ENCODE results near the gene ATP2C2.

The ATP2C2 gene

DNA sequence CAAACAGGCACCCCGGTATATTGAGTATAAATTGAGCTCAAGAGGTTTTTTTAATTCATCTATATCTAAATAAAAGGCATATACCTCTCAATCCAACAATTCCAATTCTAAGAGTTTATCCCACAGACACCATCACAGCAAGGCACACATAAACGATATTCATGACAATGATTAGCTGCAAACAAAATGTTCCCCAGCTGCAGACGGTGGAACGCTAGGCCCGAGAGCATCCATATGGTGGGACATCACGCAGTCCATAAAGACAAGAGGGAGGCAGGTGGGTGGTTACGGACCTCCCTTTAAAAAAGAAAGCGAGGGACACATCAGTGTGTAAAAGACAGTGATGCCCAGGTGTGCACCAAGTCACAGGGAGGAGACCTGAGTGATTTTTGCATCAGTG is 108.1 kb downstream of the ATP2C2 start:
- TF ChIP-seq CSDC2 (CRISPR knock-in tag; IDR thresholded peaks at IDR 0.05): no peak
- no peak for TF ChIP-seq ZNF565 (CRISPR knock-in tag; conservative IDR thresholded peaks at IDR 0.05; ENCODE audit: low read depth)
- TF ChIP-seq PPARA (CRISPR knock-in tag; IDR thresholded peaks at IDR 0.05; ENCODE audit: borderline replicate concordance): no peak
- no peak for TF ChIP-seq ZNF8 (CRISPR knock-in tag; IDR thresholded peaks at IDR 0.05)
- TF ChIP-seq SNAI2 (CRISPR knock-in tag; IDR thresholded peaks at IDR 0.05): no peak
- no peak for TF ChIP-seq ZFP30 (CRISPR knock-in tag; IDR thresholded peaks at IDR 0.05)
- no peak for TF ChIP-seq POU6F1 (CRISPR knock-in tag; IDR thresholded peaks at IDR 0.05; ENCODE audit: borderline replicate concordance, low read depth)
- no peak for TF ChIP-seq RARB (CRISPR knock-in tag; IDR thresholded peaks at IDR 0.05)
- TF ChIP-seq OSR1 (CRISPR knock-in tag; IDR thresholded peaks at IDR 0.05): no peak
- TF ChIP-seq CSRNP3 (CRISPR knock-in tag; IDR thresholded peaks at IDR 0.05): no peak
- TF ChIP-seq ZFP3 (CRISPR knock-in tag; IDR thresholded peaks at IDR 0.05): no peak
- no peak for ATAC-seq

DNA sequence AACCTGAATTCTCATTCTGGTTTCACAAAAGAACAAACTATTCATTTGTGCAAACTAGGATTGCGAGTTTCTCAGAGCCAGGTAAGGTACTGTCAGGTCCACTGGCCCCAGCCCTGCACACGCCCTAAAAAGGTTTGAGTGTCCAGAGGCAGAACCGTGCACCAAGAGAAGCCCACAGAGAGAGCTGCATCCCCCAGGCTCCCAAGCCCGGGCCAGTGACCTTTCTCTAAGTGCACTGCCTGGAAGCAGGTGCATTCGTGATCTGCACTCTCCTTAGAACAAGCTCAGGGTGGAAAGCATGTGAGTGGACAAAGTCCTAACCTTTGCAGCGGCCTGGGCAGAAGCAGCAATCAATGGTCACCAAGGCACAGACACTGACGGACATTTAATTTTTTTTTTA is 109.3 kb downstream of the ATP2C2 start:
- ATAC-seq: no peak
- no peak for TF ChIP-seq OSR1 (CRISPR knock-in tag; IDR thresholded peaks at IDR 0.05)
- no peak for TF ChIP-seq ARNTL (CRISPR knock-in tag; IDR thresholded peaks at IDR 0.05; ENCODE audit: borderline replicate concordance, low read depth)
- no peak for TF ChIP-seq CSDC2 (CRISPR knock-in tag; IDR thresholded peaks at IDR 0.05)
- no peak for TF ChIP-seq TSHZ2 (CRISPR knock-in tag; IDR thresholded peaks at IDR 0.05)
- no peak for TF ChIP-seq RARB (CRISPR knock-in tag; IDR thresholded peaks at IDR 0.05)
- no peak for TF ChIP-seq ESRRG (CRISPR knock-in tag; IDR thresholded peaks at IDR 0.05)
- no peak for TF ChIP-seq GLIS3 (CRISPR knock-in tag; IDR thresholded peaks at IDR 0.05)
- no peak for TF ChIP-seq PATZ1 (CRISPR knock-in tag; IDR thresholded peaks at IDR 0.05; ENCODE audit: borderline replicate concordance)
- no peak for TF ChIP-seq PPARA (CRISPR knock-in tag; IDR thresholded peaks at IDR 0.05; ENCODE audit: borderline replicate concordance)
- no peak for TF ChIP-seq TOX (CRISPR knock-in tag; IDR thresholded peaks at IDR 0.05; ENCODE audit: borderline replicate concordance)
- no peak for TF ChIP-seq ZFP30 (CRISPR knock-in tag; IDR thresholded peaks at IDR 0.05)
- TF ChIP-seq SNAI2 (CRISPR knock-in tag; IDR thresholded peaks at IDR 0.05): no peak
- no peak for TF ChIP-seq ISL1 (CRISPR knock-in tag; IDR thresholded peaks at IDR 0.05)
- TF ChIP-seq POU6F1 (CRISPR knock-in tag; IDR thresholded peaks at IDR 0.05; ENCODE audit: borderline replicate concordance, low read depth): no peak
- no peak for TF ChIP-seq CSRNP3 (CRISPR knock-in tag; IDR thresholded peaks at IDR 0.05)
- TF ChIP-seq ZNF70 (CRISPR knock-in tag; IDR thresholded peaks at IDR 0.05): no peak
- TF ChIP-seq TCF4 (CRISPR knock-in tag; IDR thresholded peaks at IDR 0.05; ENCODE audit: borderline replicate concordance): no peak
- no peak for TF ChIP-seq BACH2 (CRISPR knock-in tag; IDR thresholded peaks at IDR 0.05; ENCODE audit: borderline replicate concordance)
- TF ChIP-seq, protein P1, sequence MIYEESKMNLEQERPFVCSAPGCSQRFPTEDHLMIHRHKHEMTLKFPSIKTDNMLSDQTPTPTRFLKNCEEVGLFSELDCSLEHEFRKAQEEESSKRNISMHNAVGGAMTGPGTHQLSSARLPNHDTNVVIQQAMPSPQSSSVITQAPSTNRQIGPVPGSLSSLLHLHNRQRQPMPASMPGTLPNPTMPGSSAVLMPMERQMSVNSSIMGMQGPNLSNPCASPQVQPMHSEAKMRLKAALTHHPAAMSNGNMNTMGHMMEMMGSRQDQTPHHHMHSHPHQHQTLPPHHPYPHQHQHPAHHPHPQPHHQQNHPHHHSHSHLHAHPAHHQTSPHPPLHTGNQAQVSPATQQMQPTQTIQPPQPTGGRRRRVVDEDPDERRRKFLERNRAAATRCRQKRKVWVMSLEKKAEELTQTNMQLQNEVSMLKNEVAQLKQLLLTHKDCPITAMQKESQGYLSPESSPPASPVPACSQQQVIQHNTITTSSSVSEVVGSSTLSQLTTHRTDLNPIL (CRISPR knock-in tag; IDR thresholded peaks at IDR 0.05; ENCODE audit: low read depth): no peak
- no peak for TF ChIP-seq ZNF565 (CRISPR knock-in tag; conservative IDR thresholded peaks at IDR 0.05; ENCODE audit: low read depth)
